H1 (cell line): ENCODE measurements around the gene NELL1. TPM values are rescaled to one million over a fixed set of nuclear protein-coding genes. Genes with fewer than 3 reads are reported as not detected.

Experiments
- CBX5 ChIP-seq: fragments of 300-800, 300-1000 bp; sonication (generic); IDR thresholded peaks from 2 replicates; pipeline ENCODE4 v1.7.1; 2016; ENCODE audit warnings: antibody characterized with exemption, low read length, low read depth
- CHD7 ChIP-seq: fragments of 300-600 bp; sonication (generic); IDR thresholded peaks from 2 replicates; pipeline ENCODE4 v1.7.1; 2012; ENCODE audit warnings: low read length, moderate library complexity, mild to moderate bottlenecking, inconsistent platforms; ENCODE audit not compliant: insufficient replicate concordance
- CTBP2 ChIP-seq: IDR thresholded peaks from 2 replicates; pipeline ENCODE4 v1.7.0; 2011; ENCODE audit warnings: borderline replicate concordance, mild to moderate bottlenecking, moderate library complexity, mixed read lengths, low read length; ENCODE audit not compliant: insufficient read depth, insufficient read length
- EP300 ChIP-seq, 2 experiments: IDR thresholded peaks; 1 replicate in 1 of 2; 2 replicates in 1 of 2; pipeline ENCODE4 v1.6.1; 2011 to 2012; ENCODE audit warnings: low read depth in 2 of 2, low read length in 2 of 2, mild to moderate bottlenecking in 2 of 2, borderline replicate concordance in 1 of 2, inconsistent platforms in 1 of 2, moderate library complexity in 1 of 2
- EZH2 ChIP-seq: fragments of 200-600 bp; sonication (generic); IDR thresholded peaks from 2 replicates; pipeline ENCODE4 v1.7.1; 2012; ENCODE audit warnings: low read depth, mild to moderate bottlenecking, moderate library complexity, low read length, inconsistent platforms; ENCODE audit not compliant: severe bottlenecking
- JUN ChIP-seq: IDR thresholded peaks from 2 replicates; pipeline ENCODE4 v1.6.1; 2011; ENCODE audit warnings: low read depth, mild to moderate bottlenecking, improper control_type of control experiment, low read length
- KDM5A ChIP-seq: fragments of 200-600 bp; IDR thresholded peaks from 2 replicates; pipeline ENCODE4 v1.7.1; 2012; ENCODE audit warnings: mild to moderate bottlenecking, low read length, inconsistent platforms, mixed read lengths
- RBBP5 ChIP-seq: IDR thresholded peaks from 2 replicates; pipeline ENCODE4 v1.7.1; 2012; ENCODE audit warnings: low read depth, mild to moderate bottlenecking, inconsistent platforms, low read length, moderate library complexity, borderline replicate concordance
- SAP30 ChIP-seq: fragments of 300-600 bp; sonication (generic); IDR thresholded peaks from 2 replicates; pipeline ENCODE4 v1.7.1; 2012; ENCODE audit warnings: low read length, moderate library complexity, mild to moderate bottlenecking, inconsistent platforms; ENCODE audit not compliant: insufficient read depth, insufficient replicate concordance
- SP2 ChIP-seq: IDR thresholded peaks from 2 replicates; pipeline ENCODE4 v1.6.1; 2012; ENCODE audit warnings: mild to moderate bottlenecking, low read length, inconsistent platforms
- YY1 ChIP-seq: IDR thresholded peaks from 2 replicates; pipeline ENCODE4 v1.6.1; 2011; ENCODE audit warnings: low read depth, mild to moderate bottlenecking, low read length
- polyA plus RNA-seq, 7 experiments: library from polyadenylated mRNA; depleted of rRNA in 3 of 7; stranded (reverse) in 5 of 7; unstranded in 2 of 7; fragments of >200 nt in 5 of 7; fragments of 200-250 nt in 2 of 7; gene quantifications; 1 replicate in 5 of 7; 2 replicates in 1 of 7; 4 replicates in 1 of 7; pipeline versions ENCODE4 v1.2.1 to v1.2.3, GENCODE V29; 2011 to 2013; ENCODE audit warnings: missing spikeins in 2 of 7, mixed read lengths in 2 of 7
- total RNA-seq: library from RNA; stranded (reverse); fragmentation: NEBNext Ultra II Directional; extraction: Animal tissue kit (Norgen Biotek cat#: 25700); gene quantifications from 2 replicates; pipeline ENCODE4 v1.2.1, GENCODE V29; 2021

NELL1 gene
- total and polyA plus RNA-seq, 2 of the 8 experiments (the other 6 are each of a cell fraction or from before 2014, with no cell fraction given), result 0.21 TPM; not detected in 1

DNA sequence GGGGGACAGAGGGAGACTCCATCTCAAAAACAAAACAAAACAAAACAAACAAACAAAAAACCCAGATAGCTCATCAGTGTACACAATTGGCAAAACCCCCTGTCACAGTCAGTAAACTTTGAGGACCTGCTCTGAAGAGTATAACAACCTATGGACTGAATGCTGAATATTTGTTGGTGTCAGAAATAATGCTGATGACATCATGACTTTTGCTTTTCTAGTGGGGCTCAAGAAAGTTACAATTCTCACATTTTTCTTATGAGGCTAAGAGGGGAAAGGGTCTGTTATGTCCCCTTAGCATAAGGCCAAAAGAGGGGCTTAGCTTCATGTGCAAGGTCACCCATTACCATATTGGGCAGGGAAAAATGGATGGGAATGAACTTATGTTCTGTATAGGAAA is 207.4 kb downstream of the NELL1 start (continued):
- TF ChIP-seq CHD7 (no peak), CBX5 (no peak), SP2 (no peak), KDM5A (no peak), YY1 (no peak), SAP30 (no peak), EP300 (IDR thresholded peaks at IDR 0.05; ENCODE audit: borderline replicate concordance in 1 of 2, low read depth in 2 of 2, low read length in 2 of 2) (no peak), EZH2 (no peak), CTBP2 (no peak), JUN (no peak), RBBP5 (no peak)
